Heart left ventricle (tissue), 16 donors: Measurements from ENCODE around the gene KRT8. TPM values are rescaled to one million over a fixed set of nuclear protein-coding genes. Genes with fewer than 3 reads are reported as not detected.
"Not testable (repeated sequence)": the region's sequence is repeated elsewhere in the genome, so short reads cannot be mapped to it uniquely, and the experiment has no call there.

ENCODE experiments used
- ATAC-seq, 4 donors: fragments of 200-7000 bp; cut with Tn5 transposase; one replicate each; pipeline ENCODE4 v1.9.1; 2020 to 2022; ENCODE audit warnings: moderate library complexity in 4 of 4, mild to moderate bottlenecking in 3 of 4, moderate number of reproducible peaks in 1 of 4
- DNase-seq, 5 donors: peaks; one replicate each; pipeline ENCODE4 v3.0.0-alpha.2; 2020
- H3K27ac ChIP-seq, 12 donors: fragments of 200-600 bp; sonication (generic) in 4 of 12; one replicate each; pipeline versions ENCODE4 v1.5.0 to v1.8.0; 2016 to 2022; ENCODE audit warnings: mild to moderate bottlenecking in 2 of 12
- H3K27me3 ChIP-seq, 9 donors: fragments of 200-600 bp; sonication (generic) in 2 of 9; one replicate each; pipeline versions ENCODE4 v1.5.1 to v1.8.0; 2016 to 2022; ENCODE audit warnings: mild to moderate bottlenecking in 3 of 9
- H3K36me3 ChIP-seq, 9 donors: fragments of 200-600 bp; sonication (generic) in 2 of 9; one replicate each; pipeline versions ENCODE4 v1.5.0 to v1.8.0; 2018 to 2022; ENCODE audit warnings: mild to moderate bottlenecking in 2 of 9
- H3K4me1 ChIP-seq, 12 donors: fragments of 200-600 bp; sonication (generic) in 4 of 12; one replicate each; pipeline versions ENCODE4 v1.5.0 to v1.8.0; 2016 to 2022; ENCODE audit warnings: mild to moderate bottlenecking in 3 of 12
- H3K4me3 ChIP-seq, 12 donors: fragments of 200-600 bp; sonication (generic) in 4 of 12; one replicate each; pipeline versions ENCODE4 v1.5.0 to v1.8.0; 2017 to 2022; ENCODE audit warnings: mild to moderate bottlenecking in 9 of 12, moderate library complexity in 4 of 12
- H3K9me3 ChIP-seq, 12 donors: fragments of 200-600 bp; sonication (generic) in 4 of 12; one replicate each; pipeline versions ENCODE4 v1.5.0 to v1.8.0; 2016 to 2022; ENCODE audit warnings: mild to moderate bottlenecking in 1 of 12
- POLR2A ChIP-seq, 2 donors: fragments of 450-650 bp; IDR thresholded peaks; one replicate each; pipeline ENCODE4 v1.6.1; 2017; ENCODE audit warnings: antibody characterized with exemption in 2 of 2, mild to moderate bottlenecking in 2 of 2, moderate library complexity in 2 of 2
- whole genome bisulfite sequencing, 4 donors: extraction: QIAGEN DNeasy Blood & Tissue Kit in 2 of 4; methylation state at CpG; one replicate each; pipeline versions ENCODE4 v1.1.5 to v1.1.7; 2013 to 2018; 5-methylcytosine and 5-hydroxymethylcytosine counted together
- intact Hi-C, 10 donors: fragments of 100-400 bp; cut with DNase I; formaldehyde crosslinking; loops; one replicate each; pipeline versions ENCODE4 v1.11.1 to v1.14.2; 2022
- long read RNA-seq, 3 donors: library from polyadenylated mRNA; unstranded; transcript quantifications; one replicate each; pipeline ENCODE4 v2.0.0, GENCODE V29; 2020 to 2021
- polyA plus RNA-seq, 2 donors: library from polyadenylated mRNA; stranded (reverse); fragments of 200-250 nt; gene quantifications; one replicate each; pipeline ENCODE4 v1.2.3, GENCODE V29; 2013
- total RNA-seq, 9 donors: library from RNA; depleted of rRNA in 2 of 9; stranded (reverse); fragments of >200 nt in 2 of 9; fragmentation: NEBNext Ultra II Directional in 3 of 9; extraction: Animal tissue kit (Norgen Biotek cat#: 25700) in 3 of 9; gene quantifications; one replicate each; pipeline versions ENCODE4 v1.1.0 to v1.2.4, GENCODE V29; 2016 to 2023
- TF ChIP-seq, protein P1 (sequence below), 12 donors: fragments of 200-600 bp; sonication (generic) in 4 of 12; IDR thresholded peaks; one replicate each; pipeline versions ENCODE4 v1.5.0 to v1.8.0; 2018 to 2022; ENCODE audit warnings: antibody characterized with exemption in 12 of 12, mild to moderate bottlenecking in 5 of 12
- donor health status: ischemic (EF 13 %, LVEDD 7.1; RV severe dilation, severe dysfunction).
- donor health status: healthy with polysubstance abuse.
- donor health status: DM: no; HTN: yes; CAD: no.
- donor health status: DM: no; HTN: no; CAD: no.
- donor health status: ischemic (EF 25% LVEDD 6.9; RV normal size, moderate dysfunction).
- donor health status: ischemic (EF 25% LVEDD 5.7; RV mildly dilated, moderate dysfunction).
- donor health status: healthy.
- donor health status: DM: yes; HTN: yes; CAD: no.
- donor health status: ischemic (EF 35%, LVEDD 5.7; RV mildly dilated, moderate dysfunction).
- donor health status: nonischemic (EF 11% LVEDD 7.7; RV severe dilation, severe dysfunction).
- donor health status: DM: yes; HTN: yes; CAD: no.
- donor health status: PGD.
- donor health status: ischemic (EF 29% LVEDD 5.4; RV normal size, mild dysfunction).
- donor health status: nonischemic (EF 23%, LVEDD 6.1; RV moderate dilation, normal function).

Gene KRT8
- total RNA-seq (100 to 1,000 TPM in 6 of 9 donors, 10 to 100 TPM in 3; 79.9 to 210 (median 110) TPM), polyA plus RNA-seq (100 to 1,000 TPM; 139 to 227 TPM)
- long read RNA-seq, donor 1, partial matches to known transcripts, result 224 of 234 reads
- long read RNA-seq, donor 1, other reads (novel, unspliced or antisense), result 10 of 234 reads
- long read RNA-seq, donor 2, partial matches to known transcripts, result 1,494 of 1,539 reads
- long read RNA-seq, donor 2, other reads (novel, unspliced or antisense), result 45 of 1,539 reads
- long read RNA-seq, donor 3, partial matches to known transcripts, result 469 of 483 reads
- long read RNA-seq, donor 3, other reads (novel, unspliced or antisense), result 14 of 483 reads

GRCh38 chr12:52904509-52905300 lies at the start of gene KRT8:
TSS of gene KRT8 (minus strand) at chr12:52905076. CDS start at chr12:52904981, 95 bp downstream.
- peak; percentile 38 to 64 (median 60) for DNase-seq
- peaks cover 0 to 15% (median 0%) of the 10 kb centered on the region in 9 donors for H3K36me3 ChIP-seq
- H3K9me3 ChIP-seq, H3K27me3 ChIP-seq: not testable (repeated sequence)
- peak within 1 kb of the TSS; percentile 17 to 69 (median 54) for H3K4me3 ChIP-seq
- H3K27ac ChIP-seq, result peak within 1 kb of the TSS in 11 of 12 donors; percentile 27 to 82 (median 72)
- 50 to 67% (median 58%) methylated on average over 31 to 33 of the region's 33 CpGs for WGBS, 4 donors
- peaks cover 0 to 20% (median 2%) of the 10 kb centered on the region in 12 donors for H3K4me1 ChIP-seq
- ATAC-seq, result peak; percentile 52 to 66 (median 58)
- intact Hi-C loops, result loop anchor here in 1 of 10 donors (5.0 kb wide), 1 partner anchor 73 kb away; no protein-coding TSS in a partner anchor
- TF ChIP-seq POLR2A (IDR thresholded peaks at IDR 0.05), result peak in 1 of 2 donors; percentile 54
- TF ChIP-seq, protein P1, sequence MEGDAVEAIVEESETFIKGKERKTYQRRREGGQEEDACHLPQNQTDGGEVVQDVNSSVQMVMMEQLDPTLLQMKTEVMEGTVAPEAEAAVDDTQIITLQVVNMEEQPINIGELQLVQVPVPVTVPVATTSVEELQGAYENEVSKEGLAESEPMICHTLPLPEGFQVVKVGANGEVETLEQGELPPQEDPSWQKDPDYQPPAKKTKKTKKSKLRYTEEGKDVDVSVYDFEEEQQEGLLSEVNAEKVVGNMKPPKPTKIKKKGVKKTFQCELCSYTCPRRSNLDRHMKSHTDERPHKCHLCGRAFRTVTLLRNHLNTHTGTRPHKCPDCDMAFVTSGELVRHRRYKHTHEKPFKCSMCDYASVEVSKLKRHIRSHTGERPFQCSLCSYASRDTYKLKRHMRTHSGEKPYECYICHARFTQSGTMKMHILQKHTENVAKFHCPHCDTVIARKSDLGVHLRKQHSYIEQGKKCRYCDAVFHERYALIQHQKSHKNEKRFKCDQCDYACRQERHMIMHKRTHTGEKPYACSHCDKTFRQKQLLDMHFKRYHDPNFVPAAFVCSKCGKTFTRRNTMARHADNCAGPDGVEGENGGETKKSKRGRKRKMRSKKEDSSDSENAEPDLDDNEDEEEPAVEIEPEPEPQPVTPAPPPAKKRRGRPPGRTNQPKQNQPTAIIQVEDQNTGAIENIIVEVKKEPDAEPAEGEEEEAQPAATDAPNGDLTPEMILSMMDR (IDR thresholded peaks at IDR 0.05), result peak in 4 of 12 donors; percentile 5 to 42 (median 14)

DNA sequence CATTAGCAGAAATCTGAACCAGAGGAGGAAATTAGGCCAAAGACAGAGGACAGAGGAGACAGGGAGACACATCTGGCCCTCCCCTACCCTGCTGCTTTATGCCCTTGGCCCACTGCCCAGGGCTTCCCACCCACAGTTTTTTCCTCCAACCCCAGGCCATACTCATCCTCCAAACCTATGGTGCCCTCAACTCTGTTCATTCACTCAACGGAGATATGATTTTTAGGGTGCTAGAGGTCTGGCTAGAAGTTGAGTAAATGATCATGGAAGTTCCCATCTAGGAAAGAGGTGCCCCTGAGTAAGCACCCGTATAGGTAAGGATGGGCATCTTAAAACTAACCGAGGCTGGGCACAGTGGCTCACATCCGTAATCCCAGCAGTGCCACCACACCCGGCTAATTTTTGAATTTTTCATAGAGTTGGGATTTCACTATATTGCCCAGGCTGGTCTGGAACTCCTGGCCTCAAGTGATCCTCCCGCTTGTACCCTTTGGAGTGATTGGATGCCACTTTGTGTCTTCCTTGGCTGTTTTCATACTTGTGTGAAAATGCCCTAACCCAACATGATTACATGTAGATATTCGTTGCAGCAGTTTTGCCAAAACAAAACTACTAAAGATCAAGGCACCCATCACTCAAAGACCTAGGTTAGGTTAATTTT lies 48.4 kb upstream of the KRT8 start:
- Histone ChIP-seq H3K27me3 (peaks cover 0 to 18% (median 6%) of the 10 kb centered on the region in 9 donors), H3K27ac (no peak overlapping the region), H3K4me3 (no peak overlapping the region), H3K36me3 (no peaks in the 10 kb centered on the region), H3K4me1 (peaks cover 0 to 8% (median 0%) of the 10 kb centered on the region in 12 donors), H3K9me3 (no peaks in the 10 kb centered on the region)
- no peak for ATAC-seq
- intact Hi-C loops, result no loop called here
- WGBS, 4 donors, result 87 to 94% (median 90%) methylated on average over 7 of the region's 7 CpGs
- TF ChIP-seq, protein P1 (IDR thresholded peaks at IDR 0.05), result no peak
- TF ChIP-seq POLR2A (IDR thresholded peaks at IDR 0.05), result no peak
- no peak for DNase-seq

DNA sequence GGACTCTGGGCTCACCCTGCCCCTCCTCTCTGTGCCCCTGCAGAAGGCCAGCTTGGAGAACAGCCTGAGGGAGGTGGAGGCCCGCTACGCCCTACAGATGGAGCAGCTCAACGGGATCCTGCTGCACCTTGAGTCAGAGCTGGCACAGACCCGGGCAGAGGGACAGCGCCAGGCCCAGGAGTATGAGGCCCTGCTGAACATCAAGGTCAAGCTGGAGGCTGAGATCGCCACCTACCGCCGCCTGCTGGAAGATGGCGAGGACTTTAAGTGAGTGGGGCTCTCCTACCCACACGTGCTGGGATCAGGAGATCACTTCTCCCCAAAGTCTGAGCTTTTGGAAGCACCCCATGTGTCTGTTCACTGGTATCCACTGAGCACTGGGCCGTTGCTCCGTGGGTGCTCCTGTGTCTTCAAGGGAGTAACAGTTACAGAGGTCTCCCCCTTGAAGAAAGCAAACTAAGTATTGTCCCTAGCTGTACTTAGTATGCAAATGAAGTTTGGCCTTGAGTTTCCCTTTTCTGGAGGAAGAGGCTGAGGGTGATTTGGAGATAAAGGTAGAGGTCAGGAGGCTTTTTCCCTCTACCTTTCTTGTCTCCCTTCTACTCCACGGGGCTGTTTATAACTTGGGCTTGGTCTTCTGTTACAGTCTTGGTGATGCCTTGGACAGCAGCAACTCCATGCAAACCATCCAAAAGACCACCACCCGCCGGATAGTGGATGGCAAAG lies 47.4 kb upstream of the KRT8 start:
- Histone ChIP-seq H3K27me3 (peaks cover 0 to 18% (median 6%) of the 10 kb centered on the region in 9 donors), H3K4me1 (peaks cover 0 to 8% (median 0%) of the 10 kb centered on the region in 12 donors), H3K36me3 (no peaks in the 10 kb centered on the region), H3K9me3 (no peaks in the 10 kb centered on the region), H3K4me3 (no peak overlapping the region), H3K27ac (no peak overlapping the region)
- intact Hi-C loops, result no loop called here
- DNase-seq (peak in 1 of 5 donors; percentile 39), ATAC-seq (no peak)
- 59 to 72% (median 68%) methylated on average over 10 to 15 of the region's 15 CpGs for WGBS, 4 donors
- TF ChIP-seq POLR2A (IDR thresholded peaks at IDR 0.05), result no peak
- TF ChIP-seq, protein P1 (IDR thresholded peaks at IDR 0.05), result peak in 2 of 12 donors; percentile 24 to 34
